CD8-positive, alpha-beta memory T cell (primary cell): ENCODE data around the gene TAS2R14. TPM values are rescaled to one million over a fixed set of nuclear protein-coding genes. Genes with fewer than 3 reads are reported as not detected.

Source experiments
- CTCF ChIA-PET: fragments of 350-600 bp; sonication (Branson Sonifier 250); formaldehyde crosslinking; loops from one replicate; lab custom pipeline; 2021; ENCODE audit warnings: antibody characterized with exemption; lab: Charles Lee
- POLR2A ChIA-PET: fragments of 350-600 bp; sonication (Branson Sonifier 250); formaldehyde crosslinking; loops from one replicate; lab custom pipeline; 2021; ENCODE audit warnings: antibody characterized with exemption; lab: Charles Lee
- DNase-seq, 5 donors: peaks; one replicate each; pipeline versions ENCODE4 v3.0.0 to v3.0.0-alpha.2; 2020 to 2022; ENCODE audit warnings: mixed read lengths in 1 of 5
- H3K27ac ChIP-seq: one replicate; pipeline ENCODE4 v1.7.0; 2013; ENCODE audit warnings: low read depth, mild to moderate bottlenecking, low read length, moderate library complexity
- H3K27me3 ChIP-seq: 2 replicates; pipeline ENCODE4 v1.7.0; 2013; ENCODE audit warnings: low read length, mild to moderate bottlenecking; ENCODE audit not compliant: insufficient read depth, poor library complexity, severe bottlenecking
- H3K36me3 ChIP-seq: 2 replicates; pipeline ENCODE4 v1.7.0; 2013; ENCODE audit warnings: mild to moderate bottlenecking, low read length, moderate library complexity; ENCODE audit not compliant: insufficient read depth
- H3K4me1 ChIP-seq: 2 replicates; pipeline ENCODE4 v1.7.0; 2013; ENCODE audit warnings: mild to moderate bottlenecking, low read length, moderate library complexity; ENCODE audit not compliant: insufficient read depth
- H3K4me3 ChIP-seq: 2 replicates; pipeline ENCODE4 v1.7.0; 2013; ENCODE audit warnings: mild to moderate bottlenecking, low read length
- H3K9me3 ChIP-seq: 2 replicates; pipeline ENCODE4 v1.7.0; 2013; ENCODE audit warnings: mild to moderate bottlenecking, low read length
- H3K27ac Mint-ChIP-seq, 8 donors: one replicate each; pipeline ENCODE4 v1.8.0; 2020 to 2021; ENCODE audit warnings: mixed read lengths in 8 of 8, mild to moderate bottlenecking in 6 of 8, inconsistent platforms in 3 of 8, moderate library complexity in 3 of 8
- H3K27me3 Mint-ChIP-seq, 2 donors: one replicate each; pipeline ENCODE4 v1.8.0; 2020 to 2021; ENCODE audit warnings: mixed read lengths in 2 of 2, mild to moderate bottlenecking in 1 of 2, moderate library complexity in 1 of 2
- H3K36me3 Mint-ChIP-seq, 3 donors: one replicate each; pipeline ENCODE4 v1.8.0; 2020 to 2021; ENCODE audit warnings: mixed read lengths in 3 of 3, inconsistent platforms in 1 of 3, mild to moderate bottlenecking in 1 of 3
- H3K4me1 Mint-ChIP-seq, 3 donors: one replicate each; pipeline ENCODE4 v1.8.0; 2020 to 2021; ENCODE audit warnings: mixed read lengths in 3 of 3, inconsistent platforms in 1 of 3, mild to moderate bottlenecking in 1 of 3
- H3K4me3 Mint-ChIP-seq, 7 donors: one replicate each; pipeline ENCODE4 v1.8.0; 2020 to 2021; ENCODE audit warnings: mixed read lengths in 7 of 7, mild to moderate bottlenecking in 6 of 7, moderate library complexity in 4 of 7, inconsistent platforms in 2 of 7
- H3K9me3 Mint-ChIP-seq, 5 donors: one replicate each; pipeline ENCODE4 v1.8.0; 2020 to 2022; ENCODE audit warnings: mixed read lengths in 5 of 5, mild to moderate bottlenecking in 3 of 5, moderate library complexity in 2 of 5, inconsistent platforms in 1 of 5
- polyA plus RNA-seq: library from polyadenylated mRNA; unstranded; fragments of 300-500 nt; fragmentation: Illumina TruSeq; gene quantifications from one replicate; pipeline ENCODE4 v1.2.3, GENCODE V29; 2021
- total RNA-seq, 2 experiments: library from RNA; stranded (reverse); gene quantifications; one replicate each; pipeline ENCODE4 v1.2.3, GENCODE V29; 2021

The TAS2R14 gene
- total and polyA plus RNA-seq, 3 experiments from 2014 or later = 0.55 to 1.0 (median 0.95) TPM

DNA sequence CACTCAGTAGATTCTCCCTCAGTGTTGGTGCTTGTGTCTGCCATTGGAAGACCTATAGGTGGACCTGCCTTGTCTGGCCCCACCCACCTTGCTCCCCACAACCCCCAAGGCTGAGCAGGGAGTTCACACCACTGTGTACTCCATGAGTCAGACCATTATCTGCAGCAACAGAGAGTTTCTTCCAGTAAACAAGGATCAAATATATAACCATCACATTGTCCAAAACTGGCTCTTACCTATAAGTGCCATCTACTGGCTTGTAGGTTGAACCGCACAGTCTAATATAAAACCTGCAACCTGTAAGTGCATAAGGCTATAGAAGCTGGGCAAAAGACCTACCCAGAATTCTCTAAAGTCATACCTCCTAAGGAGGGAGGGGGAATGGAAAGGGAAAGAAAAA is 37.6 kb downstream of the TAS2R14 start:
- H3K27me3 Mint-ChIP-seq = no peaks in the 10 kb centered on the region
- H3K36me3 Mint-ChIP-seq = peaks cover 8 to 72% (median 26%) of the 10 kb centered on the region in 3 donors
- peaks cover 0 to 2% (median 0%) of the 10 kb centered on the region in 3 donors for H3K4me1 Mint-ChIP-seq
- H3K27ac Mint-ChIP-seq = no peak overlapping the region
- H3K27me3 ChIP-seq = no peaks in the 10 kb centered on the region
- DNase-seq = no peak
- CTCF ChIA-PET = no interaction called here
- POLR2A ChIA-PET = no interaction called here
- H3K27ac ChIP-seq = no peak overlapping the region
- H3K4me1 ChIP-seq = no peaks in the 10 kb centered on the region
- H3K36me3 ChIP-seq = no peaks in the 10 kb centered on the region
- H3K4me3 Mint-ChIP-seq = no peak overlapping the region
- no peak overlapping the region for H3K4me3 ChIP-seq
- H3K9me3 ChIP-seq = peaks cover 7% of the 10 kb centered on the region
- peaks cover 31 to 54% (median 35%) of the 10 kb centered on the region in 5 donors for H3K9me3 Mint-ChIP-seq

- no peaks in the 10 kb centered on the region for H3K4me1 ChIP-seq
- peaks cover 0 to 2% (median 0%) of the 10 kb centered on the region in 3 donors for H3K4me1 Mint-ChIP-seq
- H3K4me3 ChIP-seq = no peak overlapping the region
Observed at GRCh38 chr12:10900972-10901371, 38.1 kb downstream of the TAS2R14 start.

DNA sequence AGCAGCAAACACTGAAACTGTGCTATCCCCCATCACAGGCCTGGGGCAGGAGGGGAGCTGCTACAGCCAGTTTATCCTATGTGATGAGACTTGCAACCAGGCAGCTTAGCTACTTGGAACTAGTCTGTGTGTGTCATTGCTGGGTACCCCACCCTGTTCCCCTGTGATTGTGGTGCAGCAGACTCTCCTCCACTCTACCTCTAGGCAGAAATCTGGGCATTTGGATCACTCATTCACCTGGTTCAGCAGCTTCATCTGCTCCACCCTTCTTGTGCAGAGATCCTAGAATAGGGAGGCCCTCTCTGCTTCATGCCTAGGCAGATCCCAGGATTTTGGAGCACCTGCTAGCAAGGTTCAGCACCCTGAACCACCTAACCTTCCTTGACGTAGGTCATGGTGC is 38.5 kb downstream of the TAS2R14 start:
- Histone ChIP-seq H3K9me3 (peaks cover 7% of the 10 kb centered on the region), H3K36me3 (no peaks in the 10 kb centered on the region), H3K27me3 (no peaks in the 10 kb centered on the region), H3K27ac (no peak overlapping the region), H3K4me3 (no peak overlapping the region), H3K4me1 (no peaks in the 10 kb centered on the region)
- Mint-ChIP-seq H3K4me1 (peaks cover 0 to 2% (median 0%) of the 10 kb centered on the region in 3 donors), H3K27me3 (no peaks in the 10 kb centered on the region), H3K4me3 (no peak overlapping the region), H3K9me3 (peaks cover 30 to 47% (median 34%) of the 10 kb centered on the region in 5 donors), H3K27ac (no peak overlapping the region), H3K36me3 (peaks cover 8 to 71% (median 26%) of the 10 kb centered on the region in 3 donors)
- no peak for DNase-seq
- POLR2A ChIA-PET = no interaction called here
- CTCF ChIA-PET = no interaction called here

More at GRCh38 chr12:10900972-10901371, 38.1 kb downstream of the TAS2R14 start:
- H3K27me3 Mint-ChIP-seq = no peaks in the 10 kb centered on the region
- DNase-seq = no peak
- H3K27ac ChIP-seq = no peak overlapping the region
- no peaks in the 10 kb centered on the region for H3K27me3 ChIP-seq
- H3K9me3 Mint-ChIP-seq = peaks cover 31 to 52% (median 34%) of the 10 kb centered on the region in 5 donors
- no peaks in the 10 kb centered on the region for H3K36me3 ChIP-seq
- H3K9me3 ChIP-seq = peaks cover 7% of the 10 kb centered on the region
- H3K4me3 Mint-ChIP-seq = no peak overlapping the region
- POLR2A ChIA-PET = no interaction called here
- H3K36me3 Mint-ChIP-seq = peaks cover 8 to 71% (median 26%) of the 10 kb centered on the region in 3 donors
- CTCF ChIA-PET = no interaction called here
- no peak overlapping the region for H3K27ac Mint-ChIP-seq

DNA sequence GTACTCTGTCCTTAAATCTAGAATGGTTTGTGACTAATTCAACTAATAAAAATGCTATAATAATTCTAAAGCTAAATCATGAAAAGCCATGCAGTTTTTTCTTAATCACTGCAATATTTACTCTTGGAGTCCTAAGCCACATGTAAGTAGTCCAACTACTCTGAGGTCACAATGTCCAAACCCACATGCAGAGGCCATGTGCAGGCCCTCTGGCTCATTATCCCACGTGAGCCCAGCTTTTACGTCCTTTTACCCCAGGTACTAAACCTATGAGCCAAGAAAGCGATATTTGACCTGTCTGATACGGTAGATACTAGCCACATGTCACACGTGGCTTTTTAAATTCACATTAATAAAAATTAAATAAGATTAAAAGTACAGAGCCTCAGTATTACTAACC is 42.2 kb downstream of the TAS2R14 start:
- Histone ChIP-seq H3K4me3 (no peak overlapping the region), H3K27ac (no peak overlapping the region), H3K9me3 (no peaks in the 10 kb centered on the region), H3K36me3 (no peaks in the 10 kb centered on the region), H3K27me3 (no peaks in the 10 kb centered on the region), H3K4me1 (no peaks in the 10 kb centered on the region)
- H3K4me3 Mint-ChIP-seq = no peak overlapping the region
- peaks cover 14 to 61% (median 15%) of the 10 kb centered on the region in 3 donors for H3K36me3 Mint-ChIP-seq
- CTCF ChIA-PET = no interaction called here
- POLR2A ChIA-PET = no interaction called here
- H3K9me3 Mint-ChIP-seq = peaks cover 0 to 12% (median 4%) of the 10 kb centered on the region in 5 donors
- no peaks in the 10 kb centered on the region for H3K27me3 Mint-ChIP-seq
- no peak for DNase-seq
- no peak overlapping the region for H3K27ac Mint-ChIP-seq
- peaks cover 0 to 2% (median 0%) of the 10 kb centered on the region in 3 donors for H3K4me1 Mint-ChIP-seq

DNA sequence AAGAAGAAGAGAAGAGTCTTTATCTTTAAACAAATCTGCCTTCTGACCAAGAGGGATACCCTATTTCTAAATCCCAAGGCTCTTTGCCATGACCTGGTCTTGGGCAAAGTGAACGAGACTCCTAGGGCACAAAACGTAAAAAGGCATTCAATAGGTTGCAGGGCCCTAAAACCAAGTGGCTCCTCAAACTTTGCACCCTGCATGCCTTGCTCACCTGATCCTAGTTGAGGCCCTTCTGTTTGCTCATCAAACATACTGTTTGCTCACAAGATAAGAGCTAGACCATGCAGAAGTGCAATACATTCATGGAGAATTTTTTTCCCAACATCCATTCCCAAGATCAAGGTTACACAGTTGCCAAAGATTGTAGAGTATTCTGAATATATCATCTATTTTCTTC is 47.1 kb downstream of the TAS2R14 start:
- Mint-ChIP-seq H3K27ac (no peak overlapping the region), H3K36me3 (peaks cover 8 to 32% (median 21%) of the 10 kb centered on the region in 3 donors), H3K9me3 (peaks cover 0 to 4% (median 0%) of the 10 kb centered on the region in 5 donors), H3K4me3 (no peak overlapping the region), H3K27me3 (no peaks in the 10 kb centered on the region), H3K4me1 (peaks cover 0 to under 1% (median 0%) of the 10 kb centered on the region in 3 donors)
- Histone ChIP-seq H3K27ac (no peak overlapping the region), H3K36me3 (no peaks in the 10 kb centered on the region), H3K27me3 (no peaks in the 10 kb centered on the region), H3K4me1 (no peaks in the 10 kb centered on the region), H3K4me3 (no peak overlapping the region), H3K9me3 (no peaks in the 10 kb centered on the region)
- DNase-seq = no peak
- CTCF ChIA-PET = no interaction called here
- POLR2A ChIA-PET = no interaction called here

DNA sequence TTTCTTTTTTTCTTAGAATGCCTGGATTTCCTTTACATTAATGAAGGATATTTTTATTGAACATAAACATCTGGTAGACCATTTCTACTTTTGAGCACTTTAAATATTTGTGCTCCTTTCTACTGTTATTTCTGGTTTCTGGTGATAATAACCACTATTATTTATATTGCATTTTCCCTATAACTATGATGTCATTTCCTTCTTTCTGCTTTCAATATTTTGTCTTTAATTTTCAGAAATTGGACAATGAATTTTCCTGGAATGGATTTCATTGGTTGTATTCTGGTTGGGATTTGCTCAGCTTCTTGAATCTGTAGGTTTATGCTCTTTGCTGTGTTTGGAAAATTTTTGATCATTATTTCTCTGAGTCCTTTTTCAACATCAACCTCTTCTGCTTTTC is 49.8 kb downstream of the TAS2R14 start:
- no peaks in the 10 kb centered on the region for H3K36me3 ChIP-seq
- H3K4me3 Mint-ChIP-seq = no peak overlapping the region
- no peaks in the 10 kb centered on the region for H3K9me3 ChIP-seq
- peaks cover 4 to 26% (median 16%) of the 10 kb centered on the region in 3 donors for H3K36me3 Mint-ChIP-seq
- no peak for DNase-seq
- ChIA-PET POLR2A (no interaction called here), CTCF (no interaction called here)
- no peak overlapping the region for H3K4me3 ChIP-seq
- no peak overlapping the region for H3K27ac Mint-ChIP-seq
- no peaks in the 10 kb centered on the region for H3K4me1 ChIP-seq
- H3K27me3 ChIP-seq = no peaks in the 10 kb centered on the region
- no peaks in the 10 kb centered on the region for H3K27me3 Mint-ChIP-seq
- H3K27ac ChIP-seq = no peak overlapping the region
- H3K9me3 Mint-ChIP-seq = peaks cover 0 to 4% (median 0%) of the 10 kb centered on the region in 5 donors
- H3K4me1 Mint-ChIP-seq = peaks cover 0 to 5% (median 0%) of the 10 kb centered on the region in 3 donors

Other genes with a start within 250 kb of the TAS2R14 start
- gene YBX3, start 215.9 kb downstream of the TAS2R14 start, total RNA-seq = 100 to 1,000 TPM; 222 to 251 TPM
- 40.5 TPM for gene YBX3, start 215.9 kb downstream of the TAS2R14 start, polyA plus RNA-seq
- not detected for gene TAS2R7, start 136.6 kb downstream of the TAS2R14 start, total RNA-seq
- not detected for gene TAS2R7, start 136.6 kb downstream of the TAS2R14 start, polyA plus RNA-seq
- not detected for gene TAS2R8, start 132.0 kb downstream of the TAS2R14 start, total RNA-seq
- gene TAS2R8, start 132.0 kb downstream of the TAS2R14 start, polyA plus RNA-seq = not detected
- not detected for gene TAS2R9, start 129.1 kb downstream of the TAS2R14 start, total RNA-seq
- not detected for gene TAS2R9, start 129.1 kb downstream of the TAS2R14 start, polyA plus RNA-seq
- under 1 TPM; 0.22 to 0.28 TPM for gene TAS2R10, start 112.9 kb downstream of the TAS2R14 start, total RNA-seq
- not detected for gene TAS2R10, start 112.9 kb downstream of the TAS2R14 start, polyA plus RNA-seq
- under 1 TPM in 1 of 2 experiments, not detected in 1; 0.70 TPM for gene PRR4, start 89.8 kb downstream of the TAS2R14 start, total RNA-seq
- 0.63 TPM for gene PRR4, start 89.8 kb downstream of the TAS2R14 start, polyA plus RNA-seq
- gene PRH1, start 55.0 kb downstream of the TAS2R14 start, total RNA-seq = 1 to 10 TPM; 5.8 to 8.6 TPM
- 7.3 TPM for gene PRH1, start 55.0 kb downstream of the TAS2R14 start, polyA plus RNA-seq
- under 1 TPM; 0.26 to 0.27 TPM for gene TAS2R13, start 29.7 kb downstream of the TAS2R14 start, total RNA-seq
- gene TAS2R13, start 29.7 kb downstream of the TAS2R14 start, polyA plus RNA-seq = not detected
- not detected for gene PRH2, start 10.0 kb downstream of the TAS2R14 start, total RNA-seq
- gene PRH2, start 10.0 kb downstream of the TAS2R14 start, polyA plus RNA-seq = not detected
- gene TAS2R50, start 47.6 kb upstream of the TAS2R14 start, total RNA-seq = under 1 TPM; 0.22 to 0.47 TPM
- gene TAS2R50, start 47.6 kb upstream of the TAS2R14 start, polyA plus RNA-seq = not detected
- gene TAS2R20, start 59.0 kb upstream of the TAS2R14 start, total RNA-seq = under 1 TPM; 0.46 to 0.75 TPM
- not detected for gene TAS2R20, start 59.0 kb upstream of the TAS2R14 start, polyA plus RNA-seq
- under 1 TPM; 0.78 to 0.88 TPM for gene TAS2R19, start 83.4 kb upstream of the TAS2R14 start, total RNA-seq
- 0.52 TPM for gene TAS2R19, start 83.4 kb upstream of the TAS2R14 start, polyA plus RNA-seq
- gene TAS2R31, start 92.1 kb upstream of the TAS2R14 start, total RNA-seq = 1 to 10 TPM; 1.0 to 1.3 TPM
- gene TAS2R31, start 92.1 kb upstream of the TAS2R14 start, polyA plus RNA-seq = not detected
- under 1 TPM; 0.55 to 0.93 TPM for gene TAS2R46, start 123.0 kb upstream of the TAS2R14 start, total RNA-seq
- gene TAS2R46, start 123.0 kb upstream of the TAS2R14 start, polyA plus RNA-seq = not detected
- gene TAS2R43, start 153.1 kb upstream of the TAS2R14 start, total RNA-seq = under 1 TPM in 1 of 2 experiments, not detected in 1; 0.42 TPM
- not detected for gene TAS2R43, start 153.1 kb upstream of the TAS2R14 start, polyA plus RNA-seq
- gene TAS2R30, start 195.4 kb upstream of the TAS2R14 start, total RNA-seq = 1 to 10 TPM in 1 of 2 experiments, under 1 TPM in 1; 0.94 to 1.3 TPM
- not detected for gene TAS2R30, start 195.4 kb upstream of the TAS2R14 start, polyA plus RNA-seq
- 10 to 100 TPM; 12.0 to 12.8 TPM for gene SMIM10L1, start 231.9 kb upstream of the TAS2R14 start, total RNA-seq
- gene SMIM10L1, start 231.9 kb upstream of the TAS2R14 start, polyA plus RNA-seq = 8.4 TPM
- not detected for gene TAS2R42, start 247.7 kb upstream of the TAS2R14 start, total RNA-seq
- not detected for gene TAS2R42, start 247.7 kb upstream of the TAS2R14 start, polyA plus RNA-seq